Calu3 (cell line): ENCODE results near the gene SPATA31E1. TPM values are rescaled to one million over a fixed set of nuclear protein-coding genes. Genes with fewer than 3 reads are reported as not detected.

Experiments
- BruUV-seq: library from RNA; stranded (reverse); fragments of 400-500 nt; replicated peaks from 2 replicates; lab custom pipeline; 2021; lab: Mats Ljungman, UMichigan
- CTCF ChIA-PET: fragments of 300-600 bp; sonication (Branson Sonifier 250); formaldehyde crosslinking; loops from one replicate; lab custom pipeline; 2022; ENCODE audit warnings: antibody characterized with exemption; lab: Charles Lee
- DNase-seq: peaks from one replicate; pipeline ENCODE4 v3.0.0; 2022
- H3K27ac Mint-ChIP-seq: one replicate; pipeline ENCODE4 v1.8.0; 2022; ENCODE audit warnings: mixed read lengths; ENCODE audit not compliant: unreplicated experiment
- H3K27me3 Mint-ChIP-seq: one replicate; pipeline ENCODE4 v1.8.0; 2022; ENCODE audit warnings: mixed read lengths; ENCODE audit not compliant: unreplicated experiment
- H3K36me3 Mint-ChIP-seq: one replicate; pipeline ENCODE4 v1.8.0; 2022; ENCODE audit warnings: mild to moderate bottlenecking, moderate library complexity, mixed read lengths; ENCODE audit not compliant: insufficient read depth, unreplicated experiment
- H3K4me1 Mint-ChIP-seq: one replicate; pipeline ENCODE4 v1.8.0; 2022; ENCODE audit warnings: mild to moderate bottlenecking, low read depth, mixed read lengths; ENCODE audit not compliant: unreplicated experiment
- H3K4me3 Mint-ChIP-seq: one replicate; pipeline ENCODE4 v1.8.0; 2022; ENCODE audit warnings: mild to moderate bottlenecking, low read depth, moderate library complexity, mixed read lengths; ENCODE audit not compliant: unreplicated experiment
- H3K9me3 Mint-ChIP-seq: one replicate; pipeline ENCODE4 v1.8.0; 2022; ENCODE audit warnings: low read depth, mixed read lengths; ENCODE audit not compliant: unreplicated experiment
- intact Hi-C: fragments of 100-400 bp; cut with micrococcal nuclease; formaldehyde crosslinking; loops from one replicate; pipeline ENCODE4 v1.10.0; 2022; ENCODE audit not compliant: unreplicated experiment
- total RNA-seq: library from RNA; stranded (reverse); gene quantifications from 2 replicates; pipeline ENCODE4 v1.2.3, GENCODE V29; 2022
- TF ChIP-seq, protein P1 (sequence below): fragments of 200-600 bp; IDR thresholded peaks from one replicate; pipeline ENCODE4 v1.8.0; 2022; ENCODE audit warnings: antibody characterized with exemption; ENCODE audit not compliant: unreplicated experiment

SPATA31E1 gene
- total RNA-seq, 1 experiment from 2014 or later = not detected

DNA sequence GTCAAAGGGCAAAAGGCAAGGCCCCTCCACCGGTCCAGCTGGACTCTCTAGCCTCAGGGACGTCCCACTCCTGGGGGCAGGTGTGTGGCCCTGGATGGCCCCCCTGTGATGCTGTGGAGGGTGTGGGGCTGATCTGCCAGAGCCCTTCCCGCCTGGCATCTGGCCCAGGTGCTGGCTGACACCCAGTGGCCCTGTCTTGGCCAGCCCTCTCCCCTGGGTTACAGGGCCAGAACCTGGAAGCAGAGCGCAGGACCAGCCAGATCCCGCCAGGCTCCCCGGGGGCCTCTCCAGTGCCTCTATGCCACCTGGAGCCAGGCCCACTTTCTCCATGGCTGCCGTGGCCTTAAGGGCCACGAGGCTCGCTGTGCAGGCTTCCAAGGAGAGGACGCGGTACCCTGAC lies 22.9 kb upstream of the SPATA31E1 start:
- intact Hi-C loops = no loop called here
- H3K27me3 Mint-ChIP-seq = no peaks in the 10 kb centered on the region
- no peak overlapping the region for H3K27ac Mint-ChIP-seq
- peaks cover 4% of the 10 kb centered on the region for H3K9me3 Mint-ChIP-seq
- CTCF ChIA-PET = no interaction called here
- peaks cover 39% of the 10 kb centered on the region for H3K4me1 Mint-ChIP-seq
- BruUV-seq = no TSS peak
- H3K36me3 Mint-ChIP-seq = peaks cover 5% of the 10 kb centered on the region
- H3K4me3 Mint-ChIP-seq = no peak overlapping the region
- DNase-seq = no peak
- TF ChIP-seq, protein P1, sequence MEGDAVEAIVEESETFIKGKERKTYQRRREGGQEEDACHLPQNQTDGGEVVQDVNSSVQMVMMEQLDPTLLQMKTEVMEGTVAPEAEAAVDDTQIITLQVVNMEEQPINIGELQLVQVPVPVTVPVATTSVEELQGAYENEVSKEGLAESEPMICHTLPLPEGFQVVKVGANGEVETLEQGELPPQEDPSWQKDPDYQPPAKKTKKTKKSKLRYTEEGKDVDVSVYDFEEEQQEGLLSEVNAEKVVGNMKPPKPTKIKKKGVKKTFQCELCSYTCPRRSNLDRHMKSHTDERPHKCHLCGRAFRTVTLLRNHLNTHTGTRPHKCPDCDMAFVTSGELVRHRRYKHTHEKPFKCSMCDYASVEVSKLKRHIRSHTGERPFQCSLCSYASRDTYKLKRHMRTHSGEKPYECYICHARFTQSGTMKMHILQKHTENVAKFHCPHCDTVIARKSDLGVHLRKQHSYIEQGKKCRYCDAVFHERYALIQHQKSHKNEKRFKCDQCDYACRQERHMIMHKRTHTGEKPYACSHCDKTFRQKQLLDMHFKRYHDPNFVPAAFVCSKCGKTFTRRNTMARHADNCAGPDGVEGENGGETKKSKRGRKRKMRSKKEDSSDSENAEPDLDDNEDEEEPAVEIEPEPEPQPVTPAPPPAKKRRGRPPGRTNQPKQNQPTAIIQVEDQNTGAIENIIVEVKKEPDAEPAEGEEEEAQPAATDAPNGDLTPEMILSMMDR = no peak

DNA sequence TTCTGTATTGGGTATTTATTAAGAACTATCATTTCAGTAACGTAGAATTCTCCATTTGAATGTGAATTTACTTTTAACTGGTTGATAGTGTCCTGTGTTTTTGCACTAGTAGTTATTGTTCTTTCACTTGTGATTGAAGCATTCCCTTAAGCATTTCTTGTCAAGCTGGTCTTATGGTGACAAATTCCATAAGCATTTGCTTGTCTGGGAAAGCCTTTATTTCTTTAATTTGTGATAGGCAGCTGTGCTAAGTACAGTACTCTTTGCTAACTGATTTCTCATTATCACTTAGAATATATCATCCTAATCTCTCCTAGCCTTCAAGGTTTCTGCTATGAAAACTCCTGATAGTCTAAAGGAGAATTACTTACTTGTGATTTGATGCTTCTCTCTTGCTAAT lies 21.3 kb upstream of the SPATA31E1 start:
- peaks cover 4% of the 10 kb centered on the region for H3K9me3 Mint-ChIP-seq
- no peaks in the 10 kb centered on the region for H3K27me3 Mint-ChIP-seq
- no TSS peak for BruUV-seq
- H3K4me1 Mint-ChIP-seq = peaks cover 51% of the 10 kb centered on the region
- intact Hi-C loops = no loop called here
- peaks cover 5% of the 10 kb centered on the region for H3K36me3 Mint-ChIP-seq
- H3K27ac Mint-ChIP-seq = no peak overlapping the region
- H3K4me3 Mint-ChIP-seq = no peak overlapping the region
- no peak for DNase-seq
- TF ChIP-seq, protein P1 = no peak
- CTCF ChIA-PET = no interaction called here

DNA sequence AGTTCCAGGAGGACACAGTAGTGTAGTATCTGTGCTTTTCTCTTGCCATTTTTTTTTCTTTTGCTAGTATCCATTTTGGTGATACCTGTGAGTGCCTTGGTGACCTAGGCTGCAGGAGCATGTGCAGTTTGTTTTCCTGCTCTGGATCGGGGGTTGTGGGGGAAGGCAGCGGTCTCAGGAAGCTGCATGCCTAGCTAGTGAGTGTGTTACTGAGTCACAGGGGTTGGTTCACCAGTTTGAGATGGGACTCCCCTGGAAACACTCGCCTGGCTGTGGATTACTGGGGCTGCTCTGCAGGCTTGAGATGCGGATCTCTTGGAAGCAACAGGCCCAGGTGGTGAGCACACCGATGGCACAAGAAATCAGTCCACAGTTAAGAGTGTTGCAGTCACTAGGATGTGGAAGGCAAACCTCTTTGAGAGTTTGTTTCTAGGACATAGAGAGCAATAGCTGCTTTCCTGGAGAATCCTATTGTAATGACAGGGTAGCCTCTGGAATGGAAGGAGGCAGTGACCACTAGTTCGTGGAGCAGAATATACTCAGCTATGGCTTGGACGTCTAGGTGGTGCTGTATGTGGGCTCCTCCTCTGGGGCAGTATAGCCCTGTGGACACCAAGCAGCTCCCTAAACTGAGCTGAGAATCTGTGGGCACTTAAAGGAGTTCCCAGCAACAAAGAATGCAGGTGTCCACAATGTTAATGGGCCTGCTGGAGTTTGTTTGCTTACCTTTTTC lies 20.0 kb upstream of the SPATA31E1 start:
- no TSS peak for BruUV-seq
- Mint-ChIP-seq H3K27ac (peak overlapping the region; percentile 35), H3K27me3 (no peaks in the 10 kb centered on the region), H3K9me3 (peaks cover 4% of the 10 kb centered on the region), H3K4me1 (peaks cover 61% of the 10 kb centered on the region), H3K4me3 (peak overlapping the region; percentile 34), H3K36me3 (peaks cover 5% of the 10 kb centered on the region)
- CTCF ChIA-PET = interaction anchor here (0.6 to 1.2 kb wide), 2 partner anchors 16 to 251 kb away, joined by 3 to 5 read pairs; no protein-coding TSS in a partner anchor
- TF ChIP-seq, protein P1 = no peak
- peak; percentile 73 for DNase-seq
- intact Hi-C loops = no loop called here

DNA sequence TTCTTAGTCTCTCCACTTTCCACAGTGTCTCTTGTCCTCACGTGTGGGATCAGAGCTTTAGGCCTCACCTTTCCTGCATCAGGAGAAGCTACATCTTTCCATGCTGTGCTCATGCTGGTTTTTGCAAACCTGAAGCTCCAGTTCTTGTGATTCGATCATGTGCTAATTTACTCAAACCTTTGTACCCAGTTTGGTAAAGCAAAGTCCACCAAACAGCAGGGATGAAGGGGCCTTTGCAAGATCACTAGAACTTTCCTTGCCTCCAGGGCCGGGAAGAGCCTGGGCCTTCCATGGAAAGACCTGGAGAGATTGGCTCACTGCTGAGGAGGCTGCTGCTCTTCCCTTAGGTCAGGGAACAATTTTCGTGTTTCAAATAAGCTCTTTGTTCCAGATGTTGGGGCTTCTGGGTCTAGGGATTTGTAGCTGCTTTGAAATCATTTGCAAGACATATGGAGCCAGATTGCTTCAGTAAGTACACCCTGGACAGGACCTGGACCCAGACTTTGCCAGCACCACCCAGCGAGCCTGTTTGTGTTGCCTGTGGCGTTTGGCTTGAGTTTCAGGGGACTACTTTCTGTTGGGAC lies 18.7 kb upstream of the SPATA31E1 start:
- DNase-seq = no peak
- intact Hi-C loops = no loop called here
- BruUV-seq = no TSS peak

More for the DNA sequence above, 18.7 kb upstream of the SPATA31E1 start:
- CTCF ChIA-PET = no interaction called here
- no peaks in the 10 kb centered on the region for H3K27me3 Mint-ChIP-seq
- H3K4me1 Mint-ChIP-seq = peaks cover 70% of the 10 kb centered on the region
- no peak overlapping the region for H3K4me3 Mint-ChIP-seq
- TF ChIP-seq, protein P1 = no peak
- H3K9me3 Mint-ChIP-seq = peaks cover under 1% of the 10 kb centered on the region
- peak overlapping the region; percentile 35 for H3K27ac Mint-ChIP-seq
- H3K36me3 Mint-ChIP-seq = peaks cover 5% of the 10 kb centered on the region
